ENCODE measurements around the gene NR2F1. TPM values are rescaled to one million over a fixed set of nuclear protein-coding genes. Genes with fewer than 3 reads are reported as not detected.

NR2F1 gene
- total RNA-seq, 2 donors from 2014 or later: not detected

- Mint-ChIP-seq H3K27me3 (peaks cover 92% of the 10 kb centered on the region), H3K4me3 (peak overlapping the region; percentile 55), H3K4me1 (peaks cover 10% of the 10 kb centered on the region), H3K27ac (peak overlapping the region; percentile 65), H3K36me3 (ENCODE audit: low read depth) (peaks cover 3% of the 10 kb centered on the region)
- ATAC-seq: no peak
- peaks cover 3% of the 10 kb centered on the region for H3K9me3 ChIP-seq (ENCODE audit: control insufficient read depth, low read length, poor library complexity, severe bottlenecking)
- DNase-seq: no peak
These were observed 9.4 kb upstream of the NR2F1 start for GRCh38 chr5:93573354-93574351.

GRCh38 chr5:93574491-93575305, 8.3 kb upstream of the NR2F1 start:
- no peaks in the 10 kb centered on the region for H3K36me3 Mint-ChIP-seq (ENCODE audit: low read depth)
- DNase-seq (no peak), ATAC-seq (no peak)
- peaks cover 11% of the 10 kb centered on the region for H3K4me1 Mint-ChIP-seq
- H3K27ac Mint-ChIP-seq: no peak overlapping the region
- H3K9me3 ChIP-seq (ENCODE audit: control insufficient read depth, low read length, poor library complexity, severe bottlenecking): peaks cover 3% of the 10 kb centered on the region
- peaks cover 83% of the 10 kb centered on the region for H3K27me3 Mint-ChIP-seq
- H3K4me3 Mint-ChIP-seq: no peak overlapping the region

GRCh38 chr5:93575461-93576414, 7.3 kb upstream of the NR2F1 start:
- H3K4me1 Mint-ChIP-seq: peaks cover 17% of the 10 kb centered on the region
- DNase-seq (no peak), ATAC-seq (no peak)
- no peak overlapping the region for H3K27ac Mint-ChIP-seq
- H3K9me3 ChIP-seq (ENCODE audit: control insufficient read depth, low read length, poor library complexity, severe bottlenecking): no peaks in the 10 kb centered on the region
- peaks cover 87% of the 10 kb centered on the region for H3K27me3 Mint-ChIP-seq
- no peak overlapping the region for H3K4me3 Mint-ChIP-seq
- H3K36me3 Mint-ChIP-seq (ENCODE audit: low read depth): peaks cover 4% of the 10 kb centered on the region

GRCh38 chr5:93576994-93577853, 5.8 kb upstream of the NR2F1 start:
- no peak overlapping the region for H3K4me3 Mint-ChIP-seq
- no peaks in the 10 kb centered on the region for H3K9me3 ChIP-seq (ENCODE audit: control insufficient read depth, low read length, poor library complexity, severe bottlenecking)
- peaks cover 20% of the 10 kb centered on the region for H3K4me1 Mint-ChIP-seq
- H3K27me3 Mint-ChIP-seq: peaks cover 77% of the 10 kb centered on the region
- peaks cover 4% of the 10 kb centered on the region for H3K36me3 Mint-ChIP-seq (ENCODE audit: low read depth)
- ATAC-seq (no peak), DNase-seq (no peak)
- H3K27ac Mint-ChIP-seq: no peak overlapping the region

GRCh38 chr5:93577854-93578812, 4.9 kb upstream of the NR2F1 start:
- ATAC-seq: no peak
- Mint-ChIP-seq H3K36me3 (ENCODE audit: low read depth) (peaks cover 4% of the 10 kb centered on the region), H3K4me3 (no peak overlapping the region), H3K4me1 (peaks cover 18% of the 10 kb centered on the region), H3K27ac (no peak overlapping the region), H3K27me3 (peaks cover 68% of the 10 kb centered on the region)
- no peaks in the 10 kb centered on the region for H3K9me3 ChIP-seq (ENCODE audit: control insufficient read depth, low read length, poor library complexity, severe bottlenecking)
- DNase-seq: no peak

GRCh38 chr5:93578813-93579691, 4.0 kb upstream of the NR2F1 start:
- Mint-ChIP-seq H3K27ac (no peak overlapping the region), H3K27me3 (peaks cover 58% of the 10 kb centered on the region), H3K36me3 (ENCODE audit: low read depth) (peaks cover 4% of the 10 kb centered on the region), H3K4me3 (no peak overlapping the region), H3K4me1 (peaks cover 16% of the 10 kb centered on the region)
- ATAC-seq (no peak), DNase-seq (no peak)
- H3K9me3 ChIP-seq (ENCODE audit: control insufficient read depth, low read length, poor library complexity, severe bottlenecking): no peaks in the 10 kb centered on the region

GRCh38 chr5:93579692-93580062, 3.3 kb upstream of the NR2F1 start:
- no peak for DNase-seq
- peaks cover 52% of the 10 kb centered on the region for H3K27me3 Mint-ChIP-seq
- no peak for ATAC-seq
- H3K9me3 ChIP-seq (ENCODE audit: control insufficient read depth, low read length, poor library complexity, severe bottlenecking): no peaks in the 10 kb centered on the region
- peaks cover 16% of the 10 kb centered on the region for H3K4me1 Mint-ChIP-seq
- H3K36me3 Mint-ChIP-seq (ENCODE audit: low read depth): peaks cover 4% of the 10 kb centered on the region
- no peak overlapping the region for H3K27ac Mint-ChIP-seq
- H3K4me3 Mint-ChIP-seq: no peak overlapping the region

GRCh38 chr5:93580063-93580926, 2.7 kb upstream of the NR2F1 start:
- H3K9me3 ChIP-seq (ENCODE audit: control insufficient read depth, low read length, poor library complexity, severe bottlenecking): no peaks in the 10 kb centered on the region
- H3K4me1 Mint-ChIP-seq: peaks cover 16% of the 10 kb centered on the region
- no peak overlapping the region for H3K27ac Mint-ChIP-seq
- H3K4me3 Mint-ChIP-seq: no peak overlapping the region
- H3K36me3 Mint-ChIP-seq (ENCODE audit: low read depth): peaks cover 4% of the 10 kb centered on the region
- H3K27me3 Mint-ChIP-seq: peaks cover 46% of the 10 kb centered on the region
- ATAC-seq (no peak), DNase-seq (no peak)

- no peak for DNase-seq
- ATAC-seq: peak; percentile 29
- no peaks in the 10 kb centered on the region for H3K9me3 ChIP-seq (ENCODE audit: control insufficient read depth, low read length, poor library complexity, severe bottlenecking)
- H3K27me3 Mint-ChIP-seq: peaks cover 45% of the 10 kb centered on the region
- no peak within 1 kb of the TSS for H3K4me3 Mint-ChIP-seq
- H3K4me1 Mint-ChIP-seq: peaks cover 20% of the 10 kb centered on the region
- no peak within 1 kb of the TSS for H3K27ac Mint-ChIP-seq
- H3K36me3 Mint-ChIP-seq (ENCODE audit: low read depth): peaks cover 4% of the 10 kb centered on the region
These were observed 2.0 kb upstream of the NR2F1 start, which contains the start of gene NR2F1-AS1 for GRCh38 chr5:93580927-93581445. NR2F1-AS1 (minus strand) TSS chr5:93581219.

- Mint-ChIP-seq H3K4me1 (peaks cover 20% of the 10 kb centered on the region), H3K36me3 (ENCODE audit: low read depth) (peaks cover 4% of the 10 kb centered on the region), H3K4me3 (no peak overlapping the region), H3K27ac (no peak overlapping the region), H3K27me3 (peaks cover 40% of the 10 kb centered on the region)
- DNase-seq: no peak
- no peaks in the 10 kb centered on the region for H3K9me3 ChIP-seq (ENCODE audit: control insufficient read depth, low read length, poor library complexity, severe bottlenecking)
- ATAC-seq: no peak
These were observed 907 bp upstream of the NR2F1 start for GRCh38 chr5:93582167-93582462.

Measured in T-helper 17 cell (primary cell).